HEK293 (cell line): ENCODE results near the gene C1QTNF2.

ENCODE experiments used
- CTCF ChIA-PET: fragments of 350-600 bp; formaldehyde crosslinking; extraction: SDS; loops from one replicate; lab custom pipeline; 2021; ENCODE audit warnings: antibody characterized with exemption; lab: Yijun Ruan, JAX
- POLR2A ChIA-PET: fragments of 300-600 bp; formaldehyde crosslinking; extraction: SDS; loops from one replicate; lab custom pipeline; 2020; ENCODE audit warnings: antibody characterized with exemption, inconsistent platforms; lab: Yijun Ruan, JAX
- H3K27ac ChIP-seq: fragments of 200-500 bp; sonication (Bioruptor generic); 2 replicates; pipeline ENCODE4 v1.5.1; 2014; ENCODE audit warnings: low read depth, low read length, control low read depth, inconsistent platforms; ENCODE audit errors: extremely low read depth
- H3K36me3 ChIP-seq, 2 experiments: fragments of 200-500 bp in 1 of 2; sonication (Bioruptor generic) in 1 of 2; 1 replicate in 1 of 2; 2 replicates in 1 of 2; pipeline ENCODE4 v1.5.1; 2014 to 2017; ENCODE audit warnings: inconsistent platforms in 2 of 2, low read length in 2 of 2; ENCODE audit not compliant: control insufficient read depth in 2 of 2, insufficient read depth in 1 of 2
- H3K4me1 ChIP-seq: fragments of 200-500 bp; sonication (Bioruptor generic); 2 replicates; pipeline ENCODE4 v1.5.1; 2014; ENCODE audit warnings: mild to moderate bottlenecking, low read length, inconsistent platforms; ENCODE audit not compliant: control insufficient read depth, insufficient read depth
- H3K4me3 ChIP-seq: 2 replicates; pipeline ENCODE4 v1.5.1; 2011; ENCODE audit warnings: low read depth, mild to moderate bottlenecking, control low read depth, low read length, moderate library complexity
- H3K9me3 ChIP-seq: fragments of 200-500 bp; sonication (Bioruptor generic); 2 replicates; pipeline ENCODE4 v1.5.1; 2014; ENCODE audit warnings: low read depth, low read length, inconsistent platforms; ENCODE audit not compliant: control insufficient read depth, insufficient read depth
- AEBP2 ChIP-seq: fragments of 450-650 bp; formaldehyde crosslinking; IDR thresholded peaks from 2 replicates; pipeline ENCODE4 v1.5.1; 2016; ENCODE audit warnings: missing biosample characterization, missing genetic modification characterization, borderline replicate concordance
- GLI2 ChIP-seq: fragments of 450-650 bp; formaldehyde crosslinking; IDR thresholded peaks from 2 replicates; pipeline ENCODE4; 2017; ENCODE audit warnings: missing biosample characterization, missing genetic modification characterization, low read depth, borderline replicate concordance
- HIC1 ChIP-seq: fragments of 450-650 bp; formaldehyde crosslinking; IDR thresholded peaks from 2 replicates; pipeline ENCODE4 v1.5.1; 2016; ENCODE audit warnings: missing biosample characterization, missing genetic modification characterization
- KLF1 ChIP-seq: fragments of 450-650 bp; formaldehyde crosslinking; IDR thresholded peaks from 2 replicates; pipeline ENCODE4 v1.5.1; 2016; ENCODE audit warnings: missing biosample characterization, missing genetic modification characterization
- KLF7 ChIP-seq: fragments of 450-650 bp; formaldehyde crosslinking; IDR thresholded peaks from 2 replicates; pipeline ENCODE4 v1.5.1; 2016; ENCODE audit warnings: missing biosample characterization, missing genetic modification characterization, borderline replicate concordance
- MYNN ChIP-seq: fragments of 450-650 bp; formaldehyde crosslinking; IDR thresholded peaks from 2 replicates; pipeline ENCODE4 v1.5.1; 2016; ENCODE audit warnings: missing biosample characterization, missing genetic modification characterization, borderline replicate concordance
- SCRT2 ChIP-seq: fragments of 450-650 bp; formaldehyde crosslinking; IDR thresholded peaks from 2 replicates; pipeline ENCODE4 v1.5.1; 2016; ENCODE audit warnings: missing biosample characterization, missing genetic modification characterization
- SETDB1 ChIP-seq: IDR thresholded peaks from one replicate; pipeline ENCODE4 v1.6.1; 2017; ENCODE audit warnings: mild to moderate bottlenecking, low read length, moderate library complexity, mixed read lengths; ENCODE audit not compliant: insufficient read length
- SP2 ChIP-seq: fragments of 450-650 bp; formaldehyde crosslinking; IDR thresholded peaks from 2 replicates; pipeline ENCODE4 v1.5.1; 2016; ENCODE audit warnings: missing biosample characterization, missing genetic modification characterization
- TCF7L2 ChIP-seq: IDR thresholded peaks from 2 replicates; pipeline ENCODE4 v1.6.1; 2011; ENCODE audit warnings: low read depth, mild to moderate bottlenecking, inconsistent platforms, low read length, moderate library complexity, borderline replicate concordance
- YY1 ChIP-seq: fragments of 450-650 bp; formaldehyde crosslinking; IDR thresholded peaks from 2 replicates; pipeline ENCODE4 v1.5.1; 2018; ENCODE audit warnings: missing biosample characterization, missing genetic modification characterization
- ZBTB20 ChIP-seq: fragments of 450-650 bp; formaldehyde crosslinking; IDR thresholded peaks from 2 replicates; pipeline ENCODE4 v1.5.1; 2016; ENCODE audit warnings: missing biosample characterization, missing genetic modification characterization
- ZBTB8A ChIP-seq: fragments of 450-650 bp; formaldehyde crosslinking; IDR thresholded peaks from 2 replicates; pipeline ENCODE4 v1.5.1; 2016; ENCODE audit warnings: missing biosample characterization, missing genetic modification characterization
- ZFP41 ChIP-seq: fragments of 450-650 bp; formaldehyde crosslinking; IDR thresholded peaks from 2 replicates; pipeline ENCODE4 v1.5.1; 2016; ENCODE audit warnings: missing biosample characterization, missing genetic modification characterization, borderline replicate concordance
- ZNF114 ChIP-seq: fragments of 450-650 bp; formaldehyde crosslinking; IDR thresholded peaks from 2 replicates; pipeline ENCODE4 v1.5.0; 2017; ENCODE audit warnings: missing biosample characterization, missing genetic modification characterization
- ZNF133 ChIP-seq: fragments of 450-650 bp; formaldehyde crosslinking; IDR thresholded peaks from 2 replicates; pipeline ENCODE4 v1.5.1; 2016; ENCODE audit warnings: missing biosample characterization, missing genetic modification characterization
- ZNF148 ChIP-seq: fragments of 450-650 bp; formaldehyde crosslinking; IDR thresholded peaks from 2 replicates; pipeline ENCODE4 v1.5.0; 2017; ENCODE audit warnings: missing biosample characterization, missing genetic modification characterization, borderline replicate concordance
- ZNF184 ChIP-seq: fragments of 450-650 bp; IDR thresholded peaks from 2 replicates; pipeline ENCODE4 v1.5.1; 2018; ENCODE audit warnings: missing biosample characterization, mild to moderate bottlenecking, missing genetic modification characterization
- ZNF221 ChIP-seq: fragments of 450-650 bp; formaldehyde crosslinking; IDR thresholded peaks from 2 replicates; pipeline ENCODE4 v1.5.1; 2017; ENCODE audit warnings: missing biosample characterization, missing genetic modification characterization, borderline replicate concordance
- ZNF239 ChIP-seq: fragments of 450-650 bp; formaldehyde crosslinking; IDR thresholded peaks from 2 replicates; pipeline ENCODE4 v1.5.1; 2016; ENCODE audit warnings: missing biosample characterization, missing genetic modification characterization
- ZNF24 ChIP-seq: fragments of 450-650 bp; formaldehyde crosslinking; IDR thresholded peaks from 2 replicates; pipeline ENCODE4 v1.5.1; 2016; ENCODE audit warnings: missing biosample characterization, missing genetic modification characterization
- ZNF26 ChIP-seq: fragments of 450-650 bp; formaldehyde crosslinking; IDR thresholded peaks from 2 replicates; pipeline ENCODE4 v1.5.1; 2016; ENCODE audit warnings: missing biosample characterization, missing genetic modification characterization
- ZNF433 ChIP-seq: fragments of 450-650 bp; formaldehyde crosslinking; IDR thresholded peaks from 2 replicates; pipeline ENCODE4 v1.5.1; 2016; ENCODE audit warnings: missing biosample characterization, missing genetic modification characterization, low read depth
- ZNF48 ChIP-seq: fragments of 450-650 bp; formaldehyde crosslinking; IDR thresholded peaks from 2 replicates; pipeline ENCODE4 v1.5.1; 2016; ENCODE audit warnings: missing biosample characterization, missing genetic modification characterization
- ZNF560 ChIP-seq: fragments of 450-650 bp; formaldehyde crosslinking; IDR thresholded peaks from 2 replicates; pipeline ENCODE4 v1.5.1; 2017; ENCODE audit warnings: missing biosample characterization, missing genetic modification characterization, borderline replicate concordance
- ZNF561 ChIP-seq: fragments of 450-650 bp; IDR thresholded peaks from 2 replicates; pipeline ENCODE4 v1.5.1; 2018; ENCODE audit warnings: missing biosample characterization, missing genetic modification characterization, borderline replicate concordance
- ZNF623 ChIP-seq: fragments of 450-650 bp; formaldehyde crosslinking; IDR thresholded peaks from 2 replicates; pipeline ENCODE4 v1.5.1; 2016; ENCODE audit warnings: missing biosample characterization, missing genetic modification characterization
- ZNF658 ChIP-seq: fragments of 450-650 bp; formaldehyde crosslinking; IDR thresholded peaks from 2 replicates; pipeline ENCODE4; 2016; ENCODE audit warnings: missing biosample characterization, missing genetic modification characterization
- ZNF664 ChIP-seq: fragments of 450-650 bp; formaldehyde crosslinking; IDR thresholded peaks from 2 replicates; pipeline ENCODE4 v1.5.1; 2016; ENCODE audit warnings: missing biosample characterization, missing genetic modification characterization
- ZXDB ChIP-seq: fragments of 450-650 bp; formaldehyde crosslinking; IDR thresholded peaks from 2 replicates; pipeline ENCODE4 v1.5.1; 2016; ENCODE audit warnings: missing biosample characterization, missing genetic modification characterization

The C1QTNF2 gene

GRCh38 chr5:160330212-160330611, 40.2 kb downstream of the C1QTNF2 start:
- Histone ChIP-seq H3K36me3 (no peaks in the 10 kb centered on the region), H3K9me3 (no peaks in the 10 kb centered on the region), H3K4me3 (no peak overlapping the region), H3K4me1 (no peaks in the 10 kb centered on the region), H3K27ac (no peak overlapping the region)
- ChIA-PET POLR2A (no interaction called here), CTCF (interaction anchor here (1.8 kb wide), 1 partner anchor 15 kb away, joined by 4 read pairs; no protein-coding TSS in a partner anchor)
- TF ChIP-seq AEBP2 (tag by site-specific recombination) (no peak), HIC1 (tag by site-specific recombination) (no peak), ZNF664 (tag by site-specific recombination) (no peak), ZNF114 (tag by site-specific recombination) (no peak), KLF7 (tag by site-specific recombination) (no peak), ZNF239 (no peak), ZXDB (tag by site-specific recombination) (no peak), MYNN (no peak), ZNF623 (tag by site-specific recombination) (no peak), ZNF184 (tag by site-specific recombination) (no peak), ZNF26 (tag by site-specific recombination) (no peak), SCRT2 (no peak), TCF7L2 (no peak), SETDB1 (no peak), ZBTB20 (no peak), SP2 (tag by site-specific recombination) (no peak), ZNF561 (tag by site-specific recombination) (no peak), KLF1 (no peak), ZNF221 (no peak)
- TF ChIP-seq, all 188 proteins: peak for 0

- Histone ChIP-seq H3K4me1 (no peaks in the 10 kb centered on the region), H3K9me3 (no peaks in the 10 kb centered on the region), H3K27ac (no peak overlapping the region), H3K4me3 (no peak overlapping the region), H3K36me3 (no peaks in the 10 kb centered on the region)
- POLR2A ChIA-PET = no interaction called here
- CTCF ChIA-PET = no interaction called here
- TF ChIP-seq ZNF184 (tag by site-specific recombination) (no peak), GLI2 (tag by site-specific recombination) (no peak), YY1 (tag by site-specific recombination) (no peak), ZNF133 (tag by site-specific recombination) (no peak), ZFP41 (tag by site-specific recombination) (no peak), ZNF658 (no peak), ZNF24 (tag by site-specific recombination) (no peak), ZNF48 (tag by site-specific recombination) (no peak), ZNF148 (tag by site-specific recombination) (no peak), ZNF560 (tag by site-specific recombination) (no peak), KLF7 (tag by site-specific recombination) (no peak), ZNF433 (tag by site-specific recombination) (no peak), ZBTB8A (tag by site-specific recombination) (no peak)
Measured at GRCh38 chr5:160327818-160328217, 42.6 kb downstream of the C1QTNF2 start.
